ENCODE results near the gene NUMA1. TPM values are rescaled to one million over a fixed set of nuclear protein-coding genes. Genes with fewer than 3 reads are reported as not detected.

The NUMA1 gene
- total and polyA plus RNA-seq, 2 of the 8 experiments (the other 6 are each of a cell fraction or from before 2014, with no cell fraction given): 101 to 107 TPM

GRCh38 chr11:72013765-72014711 is 66.3 kb downstream of the NUMA1 start (continued):
- TF ChIP-seq EZH2 (IDR thresholded peaks at IDR 0.05; ENCODE audit: low read depth, low read length, severe bottlenecking): no peak
